Osteoblast (primary cell): ENCODE data around the gene MBP. TPM values are rescaled to one million over a fixed set of nuclear protein-coding genes. Genes with fewer than 3 reads are reported as not detected.

Experiments used
- DNase-seq: peaks from one replicate; pipeline ENCODE4 v3.0.0; 2011; ENCODE audit warnings: low spot score, mixed read lengths; ENCODE audit not compliant: insufficient read length; ENCODE audit errors: missing footprints
- H2AFZ ChIP-seq: 2 replicates; pipeline ENCODE4 v1.6.0; 2011; ENCODE audit warnings: mild to moderate bottlenecking, low read length
- H3K27ac ChIP-seq: 2 replicates; pipeline ENCODE4 v1.5.1; 2011; ENCODE audit warnings: mild to moderate bottlenecking, low read depth, low read length, moderate library complexity
- H3K27me3 ChIP-seq: 2 replicates; pipeline ENCODE4 v1.6.0; 2012; ENCODE audit warnings: mild to moderate bottlenecking, control low read depth, inconsistent platforms, low read length, moderate library complexity; ENCODE audit not compliant: insufficient read depth
- H3K36me3 ChIP-seq: 2 replicates; pipeline ENCODE4 v1.5.1; 2011; ENCODE audit warnings: mild to moderate bottlenecking, low read length, control low read depth, moderate library complexity; ENCODE audit not compliant: insufficient read depth
- H3K4me1 ChIP-seq: 2 replicates; pipeline ENCODE4 v1.5.1; 2011; ENCODE audit warnings: mild to moderate bottlenecking, low read length, control low read depth, moderate library complexity; ENCODE audit not compliant: insufficient read depth
- H3K4me2 ChIP-seq: 2 replicates; pipeline ENCODE4 v1.6.0; 2011; ENCODE audit warnings: mild to moderate bottlenecking, low read length; ENCODE audit not compliant: insufficient read depth
- H3K4me3 ChIP-seq: fragments of 200-600 bp; sonication (generic); 3 replicates; pipeline ENCODE4 v1.5.1; 2012; ENCODE audit warnings: mild to moderate bottlenecking, low read length, inconsistent platforms; ENCODE audit not compliant: insufficient read depth
- H3K79me2 ChIP-seq: 2 replicates; pipeline ENCODE4 v1.6.0; 2012; ENCODE audit warnings: mild to moderate bottlenecking, low read length, control low read depth, inconsistent platforms; ENCODE audit not compliant: insufficient read depth
- H3K9me3 ChIP-seq: 2 replicates; pipeline ENCODE4 v1.5.1; 2011; ENCODE audit warnings: low read depth, low read length, control low read depth
- H4K20me1 ChIP-seq: 2 replicates; pipeline ENCODE4 v1.6.0; 2012; ENCODE audit warnings: mild to moderate bottlenecking, low read length, control low read depth; ENCODE audit not compliant: insufficient read depth
- total RNA-seq: library from RNA; depleted of rRNA; stranded (reverse); fragments of >200 nt; gene quantifications from 2 replicates; pipeline ENCODE4 v1.2.3, GENCODE V29; 2012
- TF ChIP-seq, protein P1 (sequence below): IDR thresholded peaks from 2 replicates; pipeline ENCODE4 v1.5.1; 2011; ENCODE audit warnings: mild to moderate bottlenecking, low read depth, low read length, moderate library complexity; ENCODE audit errors: extremely low read depth

The MBP gene
- total RNA-seq, 1 donor = 2.2 TPM

DNA sequence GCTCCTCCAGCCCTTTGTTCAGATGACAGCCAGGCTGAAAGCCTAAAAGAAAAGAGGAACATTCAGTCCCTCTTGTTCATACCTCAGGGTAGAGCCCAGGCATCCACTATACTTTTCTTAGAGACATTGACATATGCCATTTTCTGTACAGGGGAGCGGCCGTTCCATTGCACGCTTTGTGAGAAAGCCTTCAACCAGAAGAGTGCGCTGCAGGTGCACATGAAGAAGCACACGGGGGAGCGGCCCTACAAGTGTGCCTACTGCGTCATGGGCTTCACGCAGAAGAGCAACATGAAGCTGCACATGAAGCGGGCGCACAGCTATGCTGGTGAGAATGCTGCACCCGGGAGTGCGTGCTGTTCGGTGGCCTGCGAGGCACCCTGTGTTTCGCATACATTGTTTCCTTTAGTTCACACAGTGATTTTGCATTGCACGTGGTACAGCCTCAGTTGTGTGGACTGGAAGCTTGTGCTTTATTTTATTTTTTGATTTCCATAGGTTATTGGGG is 172.0 kb downstream of the MBP start:
- Histone ChIP-seq H3K27ac (no peak overlapping the region), H2AFZ (no peak overlapping the region), H3K4me2 (no peak overlapping the region), H4K20me1 (no peaks in the 10 kb centered on the region), H3K36me3 (peaks cover 11% of the 10 kb centered on the region), H3K9me3 (no peaks in the 10 kb centered on the region), H3K4me3 (no peak overlapping the region), H3K27me3 (no peaks in the 10 kb centered on the region), H3K4me1 (no peaks in the 10 kb centered on the region), H3K79me2 (no peaks in the 10 kb centered on the region)
- DNase-seq = no peak
- TF ChIP-seq, protein P1, sequence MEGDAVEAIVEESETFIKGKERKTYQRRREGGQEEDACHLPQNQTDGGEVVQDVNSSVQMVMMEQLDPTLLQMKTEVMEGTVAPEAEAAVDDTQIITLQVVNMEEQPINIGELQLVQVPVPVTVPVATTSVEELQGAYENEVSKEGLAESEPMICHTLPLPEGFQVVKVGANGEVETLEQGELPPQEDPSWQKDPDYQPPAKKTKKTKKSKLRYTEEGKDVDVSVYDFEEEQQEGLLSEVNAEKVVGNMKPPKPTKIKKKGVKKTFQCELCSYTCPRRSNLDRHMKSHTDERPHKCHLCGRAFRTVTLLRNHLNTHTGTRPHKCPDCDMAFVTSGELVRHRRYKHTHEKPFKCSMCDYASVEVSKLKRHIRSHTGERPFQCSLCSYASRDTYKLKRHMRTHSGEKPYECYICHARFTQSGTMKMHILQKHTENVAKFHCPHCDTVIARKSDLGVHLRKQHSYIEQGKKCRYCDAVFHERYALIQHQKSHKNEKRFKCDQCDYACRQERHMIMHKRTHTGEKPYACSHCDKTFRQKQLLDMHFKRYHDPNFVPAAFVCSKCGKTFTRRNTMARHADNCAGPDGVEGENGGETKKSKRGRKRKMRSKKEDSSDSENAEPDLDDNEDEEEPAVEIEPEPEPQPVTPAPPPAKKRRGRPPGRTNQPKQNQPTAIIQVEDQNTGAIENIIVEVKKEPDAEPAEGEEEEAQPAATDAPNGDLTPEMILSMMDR = no peak

DNA sequence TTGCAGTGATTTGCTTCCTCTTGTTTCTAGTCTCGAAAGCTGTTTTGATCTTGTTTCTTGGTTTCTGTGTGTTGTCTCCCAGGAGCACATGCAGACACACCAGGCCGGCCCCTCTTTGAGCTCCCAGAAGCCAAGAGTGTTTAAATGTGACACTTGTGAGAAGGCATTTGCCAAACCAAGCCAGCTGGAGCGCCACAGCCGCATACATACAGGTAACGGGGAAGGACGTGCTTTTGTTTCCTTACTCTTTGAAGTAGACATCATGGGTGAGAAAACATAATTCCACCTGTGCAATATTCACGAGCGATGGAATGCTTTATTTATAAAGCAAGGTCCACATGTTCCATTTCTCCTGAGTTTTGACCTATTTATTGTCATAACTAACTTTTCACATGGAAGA is 173.0 kb downstream of the MBP start:
- H3K9me3 ChIP-seq = no peaks in the 10 kb centered on the region
- H3K79me2 ChIP-seq = no peaks in the 10 kb centered on the region
- no peaks in the 10 kb centered on the region for H3K4me1 ChIP-seq
- H3K4me3 ChIP-seq = no peak overlapping the region
- TF ChIP-seq, protein P1 = no peak
- H3K4me2 ChIP-seq = no peak overlapping the region
- H3K27me3 ChIP-seq = no peaks in the 10 kb centered on the region
- no peak for DNase-seq
- peaks cover 11% of the 10 kb centered on the region for H3K36me3 ChIP-seq
- H3K27ac ChIP-seq = no peak overlapping the region
- no peak overlapping the region for H2AFZ ChIP-seq
- H4K20me1 ChIP-seq = no peaks in the 10 kb centered on the region

DNA sequence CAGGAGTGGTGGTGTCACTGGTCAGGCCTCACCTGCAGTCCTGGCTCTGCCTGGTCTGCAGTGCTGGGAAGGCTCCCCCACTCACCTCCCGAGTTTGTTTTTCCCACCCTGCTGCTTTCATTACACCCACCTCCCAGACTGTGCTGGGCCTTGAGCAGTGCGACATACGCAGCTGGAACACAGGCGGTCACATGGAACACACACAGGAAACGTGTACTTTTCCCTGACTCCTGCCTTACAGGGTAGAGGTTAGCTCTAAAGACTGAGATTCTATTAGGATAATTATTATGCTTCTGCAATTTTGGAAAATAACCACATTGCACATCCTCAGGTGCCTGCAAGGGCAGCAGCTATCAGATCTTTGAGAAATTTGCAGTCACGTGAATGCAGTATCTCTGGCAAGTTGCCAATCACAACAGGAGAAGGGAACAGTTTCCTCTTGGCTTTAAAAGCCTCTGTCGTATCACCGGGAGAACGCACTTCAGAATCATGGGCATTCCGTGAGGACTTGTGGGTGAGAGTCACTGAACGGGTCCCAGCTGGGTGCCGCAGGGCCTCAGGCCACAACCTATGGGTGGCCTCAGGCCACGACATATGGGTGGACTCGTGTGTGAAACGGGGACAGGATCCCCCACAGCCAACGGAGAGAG is 173.8 kb downstream of the MBP start:
- TF ChIP-seq, protein P1 = no peak
- H3K36me3 ChIP-seq = peaks cover 14% of the 10 kb centered on the region
- peak; percentile 36 for DNase-seq

DNA sequence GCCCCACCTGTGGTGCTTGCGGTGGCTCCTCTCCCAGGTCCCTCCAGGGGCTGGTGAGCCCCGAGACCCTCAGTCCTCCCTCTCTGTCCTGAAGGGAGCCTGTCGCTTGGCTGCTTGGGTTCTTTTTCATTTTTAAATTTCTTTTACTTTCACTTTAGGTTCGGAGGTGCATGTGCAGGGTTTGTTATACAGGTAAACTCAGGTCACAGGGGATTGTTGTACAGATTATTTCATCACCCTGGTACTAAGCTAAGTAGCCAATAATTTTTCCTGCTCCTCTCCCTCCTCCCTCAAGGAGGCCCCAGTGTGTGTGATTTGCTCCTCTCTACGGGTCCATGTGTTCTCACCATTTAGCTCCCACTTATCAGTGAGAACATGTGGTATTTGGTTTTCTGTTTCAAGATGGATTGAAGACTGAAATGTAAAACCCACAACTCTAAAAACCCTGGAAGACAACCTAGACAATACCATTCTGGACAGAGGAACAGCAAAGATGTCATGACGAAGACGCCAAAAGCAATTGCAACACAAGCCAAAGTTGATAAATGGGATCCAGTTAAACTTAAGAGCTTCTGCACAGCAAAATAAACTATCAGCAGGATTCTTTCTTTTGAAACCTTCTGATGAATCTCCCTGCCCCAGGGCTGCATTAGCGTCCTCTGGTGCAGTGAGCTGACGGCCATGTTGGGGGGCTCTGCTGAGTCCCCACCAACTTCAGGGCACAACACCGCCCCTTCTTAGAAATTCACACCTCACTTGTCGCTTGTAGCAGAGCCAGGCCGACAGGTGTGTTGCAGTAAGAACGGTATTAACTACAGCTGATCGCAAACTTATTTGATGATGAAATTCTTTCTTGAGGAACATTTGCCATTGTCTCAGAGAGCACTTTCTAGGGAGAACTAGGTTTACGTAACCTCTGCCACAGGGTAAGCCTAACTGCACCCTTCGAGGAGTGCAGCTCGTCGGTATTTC is 174.9 kb downstream of the MBP start:
- Histone ChIP-seq H3K27me3 (no peaks in the 10 kb centered on the region), H3K9me3 (no peaks in the 10 kb centered on the region), H3K36me3 (peaks cover 14% of the 10 kb centered on the region), H3K79me2 (no peaks in the 10 kb centered on the region), H4K20me1 (no peaks in the 10 kb centered on the region), H3K4me2 (no peak overlapping the region), H3K4me1 (no peaks in the 10 kb centered on the region), H3K4me3 (no peak overlapping the region), H3K27ac (no peak overlapping the region), H2AFZ (no peak overlapping the region)
- peak; percentile 27 for DNase-seq
- TF ChIP-seq, protein P1 = no peak

More for the DNA sequence above, 173.8 kb downstream of the MBP start:
- Histone ChIP-seq H3K4me1 (no peaks in the 10 kb centered on the region), H3K4me2 (no peak overlapping the region), H3K27ac (no peak overlapping the region), H3K27me3 (no peaks in the 10 kb centered on the region), H2AFZ (no peak overlapping the region), H3K4me3 (no peak overlapping the region), H3K9me3 (no peaks in the 10 kb centered on the region), H4K20me1 (no peaks in the 10 kb centered on the region), H3K79me2 (no peaks in the 10 kb centered on the region)
